ENCODE data around the gene KRTAP3-3. TPM values are rescaled to one million over a fixed set of nuclear protein-coding genes. Genes with fewer than 3 reads are reported as not detected.

The KRTAP3-3 gene
- total and polyA plus RNA-seq, 2 of the 4 experiments (the other 2 are of a cell fraction) = not detected

- peak within 1 kb of the TSS; percentile 63; the same call in 1 of the 2 replicates for H3K14ac ChIP-seq (replicated peaks; ENCODE audit: low read depth, low read length)
- H2BK20ac ChIP-seq (ENCODE audit: low read depth, low read length) = peak within 1 kb of the TSS; percentile 66
- H2BK5ac ChIP-seq (ENCODE audit: low read depth, low read length, poor library complexity, severe bottlenecking) = peak within 1 kb of the TSS; percentile 41
- no peak within 1 kb of the TSS for H3K4me2 ChIP-seq (ENCODE audit: low read depth, low read length)
- H4K5ac ChIP-seq (ENCODE audit: low read depth, low read length) = peak within 1 kb of the TSS; percentile 69; the same call in 1 of the 2 replicates
- dilution Hi-C loops (cut with HindIII; ENCODE audit: low sequenced_read_pairs, unreplicated experiment) = no loop called here
- no peak for DNase-seq
- no peak within 1 kb of the TSS for H2AFZ ChIP-seq (replicated peaks; ENCODE audit: low read length, poor library complexity)
- H4K20me1 ChIP-seq (ENCODE audit: insufficient read depth, low read length) = no peaks in the 10 kb centered on the region
- no TSS peak for BruUV-seq (replicated peaks)
- no peak within 1 kb of the TSS for H3K27ac ChIP-seq (ENCODE audit: insufficient read depth, low read length)
- peak within 1 kb of the TSS; percentile 33; the same call in 1 of the 2 replicates for H4K91ac ChIP-seq (ENCODE audit: insufficient read depth, low read depth, low read length)
- H3K9me3 ChIP-seq (ENCODE audit: control insufficient read depth, insufficient read depth, low read length) = no peaks in the 10 kb centered on the region
- H3K27me3 ChIP-seq (ENCODE audit: control insufficient read depth, insufficient read depth, low read length) = no peaks in the 10 kb centered on the region
- no peak for ATAC-seq (ENCODE audit: low read depth)
- no peaks in the 10 kb centered on the region for H3K36me3 ChIP-seq (ENCODE audit: control insufficient read depth, insufficient read depth, low read length)
- no peak within 1 kb of the TSS for H3K9ac ChIP-seq (ENCODE audit: low read depth, low read length)
- in situ Hi-C loops (cut with MboI; ENCODE audit: low sequenced_read_pairs) = no loop called here
- H3K18ac ChIP-seq (ENCODE audit: low read depth, low read length) = peak within 1 kb of the TSS; percentile 74
- H2BK120ac ChIP-seq (ENCODE audit: low read depth, low read length) = peak within 1 kb of the TSS; percentile 48
- ChIA-PET POLR2A (ENCODE audit: unreplicated experiment) (no interaction called here), CTCF (no interaction called here)
- 0 out of 2 replicates have a peak within 1 kb of the TSS, but pooled peaks have one; percentile 11 for H3K23ac ChIP-seq (ENCODE audit: low read depth, low read length)
- H3K56ac ChIP-seq (ENCODE audit: extremely low read depth, insufficient read depth, low read length) = no peak within 1 kb of the TSS
- peak within 1 kb of the TSS; percentile 91 for H2AK5ac ChIP-seq (ENCODE audit: low read depth, low read length)
- peak within 1 kb of the TSS in 1 of 2 experiments; percentile 2; a peak in 2 of 4 replicates for H4K8ac ChIP-seq (ENCODE audit: low read depth in 2 of 2, low read length in 2 of 2)
- TF ChIP-seq POLR2A (IDR thresholded peaks at IDR 0.05; ENCODE audit: low read depth, low read length) (no peak), CEBPB (IDR thresholded peaks at IDR 0.05; ENCODE audit: low read depth, low read length) (no peak), CHD1 (IDR thresholded peaks at IDR 0.05; ENCODE audit: low read depth, low read length) (no peak), FOS (IDR thresholded peaks at IDR 0.05; ENCODE audit: low read depth, low read length) (no peak), ELK1 (IDR thresholded peaks at IDR 0.05; ENCODE audit: borderline replicate concordance, low read depth, low read length) (no peak), RCOR1 (IDR thresholded peaks at IDR 0.05; ENCODE audit: insufficient replicate concordance, low read length) (no peak), MXI1 (IDR thresholded peaks at IDR 0.05; ENCODE audit: borderline replicate concordance, low read depth, low read length) (no peak)
- no peak within 1 kb of the TSS for H3K4me3 ChIP-seq (ENCODE audit: insufficient read depth, low read depth, low read length)
- H3K4me1 ChIP-seq (ENCODE audit: control insufficient read depth, insufficient read depth, low read length) = peaks cover 13% of the 10 kb centered on the region
- peaks cover 7% of the 10 kb centered on the region for H3K9me1 ChIP-seq (ENCODE audit: insufficient read depth, low read length)
- peak within 1 kb of the TSS; percentile 82 for H2BK15ac ChIP-seq (ENCODE audit: low read depth, low read length)
- whole genome bisulfite sequencing, 2 experiments (ENCODE audit: extremely low coverage in 2 of 2, insufficient read length in 1 of 2) = 100% methylated on average over 2 of the region's 12 CpGs; no CpG with 5 or more reads in 1 of the 2 experiments
- H3K4ac ChIP-seq (ENCODE audit: low read depth, low read length) = peak within 1 kb of the TSS; percentile 64
- H3K79me1 ChIP-seq (ENCODE audit: low read depth in 1 of 2, low read length in 2 of 2) = no peaks in the 10 kb centered on the region
- intact Hi-C loops (cut with micrococcal nuclease) = no loop called here
- H2AK9ac ChIP-seq (replicated peaks; ENCODE audit: low read depth, low read length, poor library complexity) = no peak within 1 kb of the TSS
These were observed 35.8 kb upstream of the KRTAP3-3 start, which contains the start of gene KRTAP1-4 for GRCh38 chr17:41029633-41030245. Gene KRTAP1-4, minus strand, starts transcription at chr17:41030195. Its CDS starts 117 bp downstream, at chr17:41030078.
